HEK293 (cell line): ENCODE results near the gene SNRPA1.

Source experiments
- HIC1 ChIP-seq: fragments of 450-650 bp; formaldehyde crosslinking; IDR thresholded peaks from 2 replicates; pipeline ENCODE4 v1.5.1; 2016; ENCODE audit warnings: missing biosample characterization, missing genetic modification characterization
- KLF8 ChIP-seq: fragments of 450-650 bp; formaldehyde crosslinking; IDR thresholded peaks from 2 replicates; pipeline ENCODE4 v1.5.1; 2016; ENCODE audit warnings: missing biosample characterization, missing genetic modification characterization
- KLF9 ChIP-seq: fragments of 450-650 bp; formaldehyde crosslinking; IDR thresholded peaks from 2 replicates; pipeline ENCODE4 v1.5.1; 2016; ENCODE audit warnings: missing biosample characterization, missing genetic modification characterization, low read depth
- OVOL3 ChIP-seq: fragments of 450-650 bp; formaldehyde crosslinking; IDR thresholded peaks from 2 replicates; pipeline ENCODE4 v1.5.1; 2016; ENCODE audit warnings: missing biosample characterization, missing genetic modification characterization
- SCRT2 ChIP-seq: fragments of 450-650 bp; formaldehyde crosslinking; IDR thresholded peaks from 2 replicates; pipeline ENCODE4 v1.5.1; 2016; ENCODE audit warnings: missing biosample characterization, missing genetic modification characterization
- SP3 ChIP-seq: fragments of 450-650 bp; formaldehyde crosslinking; IDR thresholded peaks from 2 replicates; pipeline ENCODE4 v1.5.1; 2016; ENCODE audit warnings: missing biosample characterization, missing genetic modification characterization
- ZBTB8A ChIP-seq: fragments of 450-650 bp; formaldehyde crosslinking; IDR thresholded peaks from 2 replicates; pipeline ENCODE4 v1.5.1; 2016; ENCODE audit warnings: missing biosample characterization, missing genetic modification characterization
- ZFHX2 ChIP-seq: fragments of 450-650 bp; formaldehyde crosslinking; conservative IDR thresholded peaks from 2 replicates; pipeline ENCODE4 v1.5.1; 2016; ENCODE audit warnings: missing biosample characterization, missing genetic modification characterization
- ZFP37 ChIP-seq: fragments of 450-650 bp; formaldehyde crosslinking; IDR thresholded peaks from 2 replicates; pipeline ENCODE4 v1.5.1; 2016; ENCODE audit warnings: missing biosample characterization, missing genetic modification characterization
- ZNF112 ChIP-seq: fragments of 450-650 bp; formaldehyde crosslinking; IDR thresholded peaks from 2 replicates; pipeline ENCODE4 v1.5.0; 2017; ENCODE audit warnings: missing biosample characterization, missing genetic modification characterization
- ZNF148 ChIP-seq: fragments of 450-650 bp; formaldehyde crosslinking; IDR thresholded peaks from 2 replicates; pipeline ENCODE4 v1.5.0; 2017; ENCODE audit warnings: missing biosample characterization, missing genetic modification characterization, borderline replicate concordance
- ZNF19 ChIP-seq: fragments of 450-650 bp; formaldehyde crosslinking; IDR thresholded peaks from 2 replicates; pipeline ENCODE4; 2016; ENCODE audit warnings: missing biosample characterization, missing genetic modification characterization, low read depth
- ZNF248 ChIP-seq: fragments of 450-650 bp; formaldehyde crosslinking; IDR thresholded peaks from 2 replicates; pipeline ENCODE4 v1.5.1; 2017; ENCODE audit warnings: missing biosample characterization, missing genetic modification characterization
- ZNF280C ChIP-seq: fragments of 450-650 bp; formaldehyde crosslinking; IDR thresholded peaks from 2 replicates; pipeline ENCODE4 v1.5.1; 2016; ENCODE audit warnings: missing biosample characterization, missing genetic modification characterization
- ZNF292 ChIP-seq: fragments of 450-650 bp; formaldehyde crosslinking; IDR thresholded peaks from 2 replicates; pipeline ENCODE4 v1.5.1; 2016; ENCODE audit warnings: low read depth, missing biosample characterization, missing genetic modification characterization, borderline replicate concordance
- ZNF354C ChIP-seq: fragments of 450-650 bp; formaldehyde crosslinking; IDR thresholded peaks from 2 replicates; pipeline ENCODE4 v1.5.1; 2016; ENCODE audit warnings: missing biosample characterization, missing genetic modification characterization, low read depth, borderline replicate concordance
- ZNF366 ChIP-seq: fragments of 450-650 bp; formaldehyde crosslinking; conservative IDR thresholded peaks from 2 replicates; pipeline ENCODE4 v1.5.1; 2016; ENCODE audit warnings: missing biosample characterization, missing genetic modification characterization
- ZNF394 ChIP-seq: fragments of 450-650 bp; formaldehyde crosslinking; IDR thresholded peaks from 2 replicates; pipeline ENCODE4 v1.5.1; 2016; ENCODE audit warnings: missing biosample characterization, missing genetic modification characterization, mild to moderate bottlenecking, moderate library complexity, borderline replicate concordance
- ZNF449 ChIP-seq: fragments of 450-650 bp; formaldehyde crosslinking; IDR thresholded peaks from 2 replicates; pipeline ENCODE4 v1.5.1; 2017; ENCODE audit warnings: missing biosample characterization, mild to moderate bottlenecking, missing genetic modification characterization, moderate library complexity
- ZNF530 ChIP-seq: fragments of 450-650 bp; formaldehyde crosslinking; IDR thresholded peaks from 2 replicates; pipeline ENCODE4 v1.5.1; 2016; ENCODE audit warnings: low read depth, missing biosample characterization, missing genetic modification characterization
- ZNF544 ChIP-seq: fragments of 450-650 bp; formaldehyde crosslinking; IDR thresholded peaks from 2 replicates; pipeline ENCODE4 v1.5.0; 2017; ENCODE audit warnings: missing biosample characterization, missing genetic modification characterization
- ZNF549 ChIP-seq: fragments of 450-650 bp; IDR thresholded peaks from 2 replicates; pipeline ENCODE4 v1.5.1; 2018; ENCODE audit warnings: missing biosample characterization, missing genetic modification characterization, mild to moderate bottlenecking, inconsistent platforms, moderate library complexity
- ZNF658 ChIP-seq: fragments of 450-650 bp; formaldehyde crosslinking; IDR thresholded peaks from 2 replicates; pipeline ENCODE4; 2016; ENCODE audit warnings: missing biosample characterization, missing genetic modification characterization
- ZNF704 ChIP-seq: fragments of 450-650 bp; formaldehyde crosslinking; IDR thresholded peaks from 2 replicates; pipeline ENCODE4 v1.5.1; 2016; ENCODE audit warnings: missing biosample characterization, missing genetic modification characterization
- ZNF76 ChIP-seq: fragments of 450-650 bp; formaldehyde crosslinking; IDR thresholded peaks from 2 replicates; pipeline ENCODE4; 2016; ENCODE audit warnings: low read depth, missing biosample characterization, missing genetic modification characterization, borderline replicate concordance
- ZNF792 ChIP-seq: fragments of 450-650 bp; formaldehyde crosslinking; IDR thresholded peaks from 2 replicates; pipeline ENCODE4 v1.5.1; 2016; ENCODE audit warnings: missing biosample characterization, missing genetic modification characterization
- ZNF830 ChIP-seq: fragments of 450-650 bp; IDR thresholded peaks from 2 replicates; pipeline ENCODE4 v1.5.0; 2018; ENCODE audit warnings: missing biosample characterization, missing genetic modification characterization, low read depth, mild to moderate bottlenecking, moderate library complexity
- ZSCAN4 ChIP-seq: fragments of 450-650 bp; formaldehyde crosslinking; IDR thresholded peaks from 2 replicates; pipeline ENCODE4 v1.5.1; 2017; ENCODE audit warnings: missing biosample characterization, missing genetic modification characterization
- ZXDB ChIP-seq: fragments of 450-650 bp; formaldehyde crosslinking; IDR thresholded peaks from 2 replicates; pipeline ENCODE4 v1.5.1; 2016; ENCODE audit warnings: missing biosample characterization, missing genetic modification characterization

SNRPA1 gene

GRCh38 chr15:101277038-101277822, 17.8 kb downstream of the SNRPA1 start, which contains the start of gene SELENOS (continued):
- TF ChIP-seq OVOL3 (tag by site-specific recombination) (no peak), ZNF148 (tag by site-specific recombination) (no peak), ZNF449 (tag by site-specific recombination) (peak; percentile 73), ZNF394 (no peak), ZSCAN4 (tag by site-specific recombination) (no peak), HIC1 (no peak), ZNF366 (tag by site-specific recombination) (no peak), ZNF280C (tag by site-specific recombination) (no peak), ZNF549 (tag by site-specific recombination) (no peak), ZNF248 (tag by site-specific recombination) (no peak), ZNF76 (tag by site-specific recombination) (peak; percentile 77), SP3 (peak; percentile 88), ZNF292 (tag by site-specific recombination) (no peak), ZNF112 (no peak), ZNF19 (tag by site-specific recombination) (no peak), ZXDB (tag by site-specific recombination) (no peak; the same call in 1 of the 2 replicates), ZNF658 (tag by site-specific recombination) (no peak), ZNF704 (tag by site-specific recombination) (no peak), ZNF544 (tag by site-specific recombination) (no peak), ZNF530 (tag by site-specific recombination) (no peak), ZNF792 (no peak), ZNF354C (tag by site-specific recombination) (no peak), SCRT2 (tag by site-specific recombination) (no peak), ZFP37 (tag by site-specific recombination) (peak; percentile 42; the same call in 1 of the 2 replicates), ZNF830 (tag by site-specific recombination) (no peak), KLF9 (tag by site-specific recombination) (peak; percentile 99), ZFHX2 (tag by site-specific recombination) (peak; percentile 29; the same call in 1 of the 2 replicates), ZBTB8A (tag by site-specific recombination) (peak; percentile 91), KLF8 (tag by site-specific recombination) (peak; percentile 83)
